Adipocyte (in vitro differentiated cells): ENCODE results near the gene PFDN5.

ENCODE experiments used
- DNase-seq: peaks from one replicate; pipeline ENCODE4 v3.0.0-alpha.2; 2015; ENCODE audit warnings: low read depth
- H3K27me3 ChIP-seq: replicated peaks from 2 replicates; pipeline ENCODE4 v1.7.0; 2013; ENCODE audit warnings: mild to moderate bottlenecking, low read length, moderate library complexity; ENCODE audit not compliant: control insufficient read depth, insufficient read depth
- H3K36me3 ChIP-seq: 2 replicates; pipeline ENCODE4 v1.7.0; 2013; ENCODE audit warnings: low read length, mild to moderate bottlenecking, moderate library complexity; ENCODE audit not compliant: control insufficient read depth, insufficient read depth, severe bottlenecking
- H3K4me1 ChIP-seq: 2 replicates; pipeline ENCODE4 v1.7.0; 2013; ENCODE audit warnings: mild to moderate bottlenecking, low read length, moderate library complexity; ENCODE audit not compliant: control insufficient read depth, insufficient read depth
- H3K4me3 ChIP-seq: 2 replicates; pipeline ENCODE4 v1.7.0; 2013; ENCODE audit warnings: mild to moderate bottlenecking, low read length, moderate library complexity
- H3K9ac ChIP-seq: 2 replicates; pipeline ENCODE4 v1.7.0; 2013; ENCODE audit warnings: mild to moderate bottlenecking, low read length, moderate library complexity
- H3K9me3 ChIP-seq: 2 replicates; pipeline ENCODE4 v1.7.0; 2013; ENCODE audit warnings: mild to moderate bottlenecking, low read length, moderate library complexity; ENCODE audit not compliant: control insufficient read depth

Gene PFDN5

GRCh38 chr12:53295070-53295890 is at the start of gene PFDN5:
Gene PFDN5, plus strand, starts transcription at chr12:53295542. Its CDS starts 26 bp downstream, at chr12:53295568.
- Histone ChIP-seq H3K9me3 (no peaks in the 10 kb centered on the region), H3K36me3 (no peaks in the 10 kb centered on the region), H3K27me3 (no peaks in the 10 kb centered on the region), H3K4me3 (peak within 1 kb of the TSS; percentile 100), H3K4me1 (peaks cover 48% of the 10 kb centered on the region), H3K9ac (peak within 1 kb of the TSS; percentile 100)
- peak; percentile 92 for DNase-seq

- Histone ChIP-seq H3K4me3 (peak overlapping the region; percentile 86), H3K4me1 (peaks cover 26% of the 10 kb centered on the region), H3K9ac (peak overlapping the region; percentile 87), H3K36me3 (peaks cover 17% of the 10 kb centered on the region), H3K27me3 (no peaks in the 10 kb centered on the region), H3K9me3 (no peaks in the 10 kb centered on the region)
- DNase-seq = peak; percentile 91
Observed at GRCh38 chr12:53251477-53252348, 43.6 kb upstream of the PFDN5 start.

GRCh38 chr12:53252349-53252916 is 42.9 kb upstream of the PFDN5 start:
- no peaks in the 10 kb centered on the region for H3K27me3 ChIP-seq
- H3K9me3 ChIP-seq = no peaks in the 10 kb centered on the region
- DNase-seq = no peak
- H3K4me1 ChIP-seq = peaks cover 26% of the 10 kb centered on the region
- peaks cover 17% of the 10 kb centered on the region for H3K36me3 ChIP-seq
- H3K9ac ChIP-seq = peak overlapping the region; percentile 87
- peak overlapping the region; percentile 86 for H3K4me3 ChIP-seq

- no peak for DNase-seq
- Histone ChIP-seq H3K4me3 (peak overlapping the region; percentile 86), H3K36me3 (peaks cover 17% of the 10 kb centered on the region), H3K9me3 (no peaks in the 10 kb centered on the region), H3K9ac (peak overlapping the region; percentile 87), H3K27me3 (no peaks in the 10 kb centered on the region), H3K4me1 (peaks cover 26% of the 10 kb centered on the region)
Observed at GRCh38 chr12:53253298-53253697, 42.0 kb upstream of the PFDN5 start.

- H3K36me3 ChIP-seq = peaks cover 17% of the 10 kb centered on the region
- no peaks in the 10 kb centered on the region for H3K27me3 ChIP-seq
- no peaks in the 10 kb centered on the region for H3K9me3 ChIP-seq
- peaks cover 26% of the 10 kb centered on the region for H3K4me1 ChIP-seq
- H3K4me3 ChIP-seq = no peak overlapping the region
- no peak for DNase-seq
- H3K9ac ChIP-seq = no peak overlapping the region
Observed at GRCh38 chr12:53254816-53255545, 40.4 kb upstream of the PFDN5 start.

GRCh38 chr12:53255996-53256395 is 39.3 kb upstream of the PFDN5 start:
- Histone ChIP-seq H3K36me3 (peaks cover 17% of the 10 kb centered on the region), H3K4me1 (peaks cover 22% of the 10 kb centered on the region), H3K27me3 (no peaks in the 10 kb centered on the region), H3K4me3 (no peak overlapping the region), H3K9ac (no peak overlapping the region), H3K9me3 (no peaks in the 10 kb centered on the region)
- no peak for DNase-seq

- no peak overlapping the region for H3K9ac ChIP-seq
- H3K9me3 ChIP-seq = no peaks in the 10 kb centered on the region
- no peaks in the 10 kb centered on the region for H3K27me3 ChIP-seq
- peaks cover 1% of the 10 kb centered on the region for H3K4me1 ChIP-seq
- H3K36me3 ChIP-seq = peaks cover 9% of the 10 kb centered on the region
- no peak overlapping the region for H3K4me3 ChIP-seq
- no peak for DNase-seq
Observed at GRCh38 chr12:53258541-53259539, 36.5 kb upstream of the PFDN5 start.

- Histone ChIP-seq H3K27me3 (no peaks in the 10 kb centered on the region), H3K4me3 (no peak overlapping the region), H3K9ac (no peak overlapping the region), H3K4me1 (no peaks in the 10 kb centered on the region), H3K9me3 (no peaks in the 10 kb centered on the region), H3K36me3 (peaks cover 2% of the 10 kb centered on the region)
- DNase-seq = no peak
Observed at GRCh38 chr12:53259891-53260290, 35.5 kb upstream of the PFDN5 start.

GRCh38 chr12:53265783-53266182 is 29.6 kb upstream of the PFDN5 start:
- H3K9me3 ChIP-seq = no peaks in the 10 kb centered on the region
- H3K4me1 ChIP-seq = peaks cover 7% of the 10 kb centered on the region
- DNase-seq = no peak

More at GRCh38 chr12:53265783-53266182, 29.6 kb upstream of the PFDN5 start:
- no peak overlapping the region for H3K4me3 ChIP-seq
- no peaks in the 10 kb centered on the region for H3K36me3 ChIP-seq
- H3K9ac ChIP-seq = no peak overlapping the region
- no peaks in the 10 kb centered on the region for H3K27me3 ChIP-seq
